SK-N-SH (cell line): ENCODE data around the gene C9orf50.
A peak's percentile ranks its signal among the peaks of the same experiment; 100 is the strongest.

Experiments
- RAD21 ChIP-seq: IDR thresholded peaks from 2 replicates; pipeline ENCODE4 v1.6.1; 2012; ENCODE audit warnings: mild to moderate bottlenecking, low read length
- SIN3A ChIP-seq: IDR thresholded peaks from 2 replicates; pipeline ENCODE4 v1.6.1; 2012; ENCODE audit warnings: low read depth, mild to moderate bottlenecking, low read length, moderate library complexity, borderline replicate concordance

DNA sequence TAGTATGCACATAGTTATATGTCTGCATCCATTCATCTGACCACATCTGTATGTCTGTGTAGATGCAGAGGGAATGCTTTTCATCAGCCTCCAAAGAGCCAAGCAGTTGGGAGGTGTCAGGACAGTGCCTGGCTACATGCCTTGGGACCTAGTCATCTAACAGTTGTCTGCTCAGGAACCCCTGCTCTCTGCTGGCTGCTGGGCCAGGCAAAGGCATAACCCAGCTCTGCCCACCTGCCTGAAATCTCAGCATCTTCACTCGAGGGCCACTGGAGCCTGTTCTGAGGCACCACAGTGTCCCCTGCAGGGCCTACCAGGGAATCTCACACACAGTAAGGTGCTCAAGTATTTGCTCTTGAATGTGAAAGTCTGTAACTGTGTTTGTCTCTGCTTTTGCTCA lies 3.7 kb downstream of the C9orf50 start:
- peak; percentile 72 for TF ChIP-seq RAD21
- no peak for TF ChIP-seq SIN3A
